GM19468 (cell line): ENCODE results near the gene HSPA12A.

ENCODE experiments used
- ATAC-seq: cut with Tn5 transposase; IDR thresholded peaks from one replicate; pipeline ENCODE4 v1.9.1; 2021; ENCODE audit warnings: mild to moderate bottlenecking, moderate library complexity, moderate number of reproducible peaks; ENCODE audit not compliant: unreplicated experiment; ENCODE audit errors: extremely low read depth

HSPA12A gene

GRCh38 chr10:116671274-116671926, 71.0 kb downstream of the HSPA12A start:
- ATAC-seq = no peak

- no peak for ATAC-seq
Measured at GRCh38 chr10:116670706-116671105, 71.7 kb downstream of the HSPA12A start.

DNA sequence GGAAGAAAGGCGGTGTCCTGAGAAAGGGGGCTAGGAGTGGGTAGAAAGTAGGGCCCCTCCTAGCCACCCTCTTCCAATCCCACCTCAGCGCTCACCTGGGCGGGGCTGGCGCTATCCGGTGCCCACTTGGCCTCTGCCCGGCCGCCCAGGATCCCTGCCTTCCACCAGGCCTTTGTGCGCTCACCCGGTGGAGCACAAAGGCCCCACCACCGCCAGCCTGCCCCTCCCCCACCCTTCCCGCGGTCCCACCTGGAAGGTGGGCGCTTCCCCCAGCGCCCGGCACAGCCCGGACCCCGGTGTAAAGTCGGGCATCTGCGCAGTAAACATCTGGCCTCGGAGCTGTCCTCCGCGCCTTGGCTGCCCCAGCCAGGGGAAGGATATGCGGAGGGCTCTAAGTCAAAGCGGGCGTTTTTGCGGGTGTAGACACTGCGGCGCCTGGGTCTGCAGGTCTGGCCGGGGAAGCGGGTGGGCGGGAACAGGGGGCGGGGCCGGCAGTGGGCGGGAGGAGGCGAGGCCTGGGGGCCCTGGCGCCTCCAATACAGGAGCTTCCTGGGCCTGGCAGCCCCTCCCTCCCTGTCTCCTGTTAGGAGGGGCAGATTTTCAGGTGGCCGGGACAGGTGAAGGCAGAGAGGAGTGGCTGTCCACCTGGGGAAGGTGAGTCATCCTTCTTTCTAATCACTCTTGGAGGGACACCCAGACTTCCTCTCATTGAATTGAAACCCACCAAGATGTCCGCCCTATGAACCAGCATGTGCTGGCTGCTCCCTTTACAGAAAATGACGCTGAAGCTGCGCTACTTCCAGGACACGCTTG, 72.3 kb downstream of the HSPA12A start:
- ATAC-seq = no peak

DNA sequence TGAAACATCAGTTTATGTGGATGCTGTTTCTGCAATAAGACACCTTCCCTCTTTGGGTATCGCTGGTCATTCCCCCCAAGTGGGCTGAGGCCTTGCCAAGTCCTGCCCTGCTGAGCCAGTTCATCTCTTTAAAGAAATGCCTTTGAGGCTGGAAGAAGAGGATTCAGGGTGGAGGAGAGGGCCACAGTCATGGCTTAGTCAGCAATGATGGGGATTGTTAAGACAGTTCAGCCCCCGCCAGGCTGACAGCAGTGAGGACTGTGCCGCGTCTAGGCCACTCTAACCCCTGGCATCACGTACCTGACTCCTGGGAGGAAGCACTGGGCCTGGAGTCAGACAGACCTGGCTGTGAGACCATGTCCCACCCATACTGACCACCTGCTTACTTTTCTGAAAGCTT, 73.3 kb downstream of the HSPA12A start:
- ATAC-seq = no peak

DNA sequence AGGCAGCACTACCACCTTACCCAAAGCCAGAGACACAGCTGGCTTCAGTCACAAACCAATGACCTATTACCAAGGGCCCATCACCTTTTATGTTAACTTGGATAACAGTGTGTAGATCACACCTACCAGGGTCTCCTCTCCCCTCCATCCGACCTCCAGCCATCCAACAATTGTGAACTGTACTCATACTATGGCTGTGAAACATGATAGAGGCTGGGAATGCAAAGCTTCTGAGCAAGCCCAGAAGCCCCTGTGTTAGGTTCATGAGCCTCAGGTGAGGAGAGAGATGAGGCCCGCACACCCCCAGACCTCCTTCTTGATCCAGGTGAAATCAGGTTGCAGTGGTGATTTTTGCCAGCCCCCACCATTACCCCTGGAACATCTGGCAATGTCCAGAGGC, 73.9 kb downstream of the HSPA12A start:
- no peak for ATAC-seq

DNA sequence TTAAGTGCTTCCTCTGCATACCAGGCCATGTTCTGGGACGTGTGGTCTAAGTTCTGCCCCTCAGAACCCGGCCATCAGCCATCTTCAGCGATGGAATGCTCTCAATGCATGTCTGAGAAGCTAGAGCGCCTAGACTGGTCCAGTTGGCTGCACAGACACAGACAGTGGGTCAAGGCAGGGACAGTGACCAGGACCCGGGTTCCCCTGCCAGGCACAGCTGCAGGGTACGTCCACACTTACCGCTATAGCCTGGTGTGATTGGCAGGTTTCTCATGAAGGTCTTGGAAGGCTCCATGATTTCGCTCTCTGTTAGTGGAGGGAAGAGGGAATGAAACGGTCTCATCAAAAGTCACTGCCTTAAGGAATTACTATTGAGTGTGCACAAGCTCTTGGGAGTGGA, 74.3 kb downstream of the HSPA12A start:
- ATAC-seq = no peak

DNA sequence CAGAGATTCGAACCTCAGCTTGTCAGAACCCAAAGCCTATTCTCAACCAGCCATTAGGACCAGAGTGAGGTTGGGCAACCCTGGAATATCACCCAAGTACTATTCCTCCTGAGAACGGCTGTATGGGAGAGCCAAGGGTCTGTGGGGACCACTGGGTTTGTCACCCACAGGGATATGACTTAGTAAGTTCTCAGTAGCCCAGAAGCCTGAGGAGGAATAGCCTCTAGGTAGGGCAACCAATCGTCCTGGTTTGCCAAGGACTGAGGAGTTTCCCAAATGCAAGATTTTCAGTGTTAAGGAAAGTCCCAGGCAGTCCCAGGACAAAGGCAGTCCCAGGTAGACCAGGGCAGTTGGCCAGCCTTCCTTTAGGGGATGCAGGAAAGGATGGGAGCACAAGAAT, 74.9 kb downstream of the HSPA12A start:
- no peak for ATAC-seq

- no peak for ATAC-seq
Measured at GRCh38 chr10:116665541-116666125, 76.7 kb downstream of the HSPA12A start.

- no peak for ATAC-seq
Measured at GRCh38 chr10:116664631-116665030, 77.7 kb downstream of the HSPA12A start.

DNA sequence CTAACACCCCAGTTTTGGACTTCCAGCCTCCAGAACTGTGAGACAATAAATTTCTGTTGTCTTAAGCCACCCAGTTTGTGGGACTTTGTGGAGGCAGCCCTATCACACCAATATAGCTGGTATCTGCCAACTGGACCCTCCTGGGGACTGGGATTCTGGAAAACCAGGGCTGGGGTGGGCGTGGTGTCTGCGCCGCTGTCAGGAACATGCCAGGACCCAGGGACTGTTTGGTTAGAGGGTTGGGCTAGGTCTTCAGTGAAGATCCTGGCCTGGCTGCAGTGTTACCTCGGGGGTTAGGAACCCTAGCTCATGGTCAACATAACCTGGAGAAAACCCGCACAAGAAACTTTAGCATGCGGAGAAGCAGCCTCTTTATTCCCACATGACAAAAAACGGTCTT, 79.0 kb downstream of the HSPA12A start:
- no peak for ATAC-seq

- no peak for ATAC-seq
Measured at GRCh38 chr10:116660860-116661259, 81.5 kb downstream of the HSPA12A start.

DNA sequence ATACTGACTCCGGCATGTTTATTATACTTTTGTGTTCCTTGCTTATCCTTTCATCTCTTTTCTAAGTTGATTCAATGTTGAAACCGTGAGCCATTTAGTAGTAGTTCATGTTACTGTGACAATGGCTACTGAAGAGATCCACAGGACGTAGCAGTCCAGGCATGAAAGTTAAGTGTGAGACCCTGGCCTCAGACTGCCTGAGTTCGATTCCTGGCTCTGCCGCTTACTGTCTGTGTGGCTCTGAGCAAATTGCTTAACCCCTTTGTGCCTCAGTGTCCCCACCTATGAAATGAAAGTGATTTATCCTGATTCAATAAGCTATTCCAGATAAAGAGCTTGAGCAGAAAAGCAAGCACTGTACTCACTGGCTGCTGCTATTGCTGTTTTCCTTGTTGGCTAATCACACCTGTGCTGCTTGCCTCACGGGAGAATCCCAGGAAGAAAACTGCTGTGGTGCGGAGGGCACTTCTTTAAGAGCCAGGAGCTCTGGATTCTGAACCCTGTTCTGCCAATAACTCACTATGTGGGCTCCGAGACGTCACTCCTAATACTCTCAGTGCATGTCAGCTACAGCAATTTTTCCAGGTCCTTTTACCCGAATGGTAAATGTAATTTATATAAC, 83.2 kb downstream of the HSPA12A start:
- no peak for ATAC-seq

GRCh38 chr10:116657863-116658551, 84.4 kb downstream of the HSPA12A start:
- no peak for ATAC-seq

GRCh38 chr10:116656044-116656443, 86.3 kb downstream of the HSPA12A start:
- ATAC-seq = no peak

DNA sequence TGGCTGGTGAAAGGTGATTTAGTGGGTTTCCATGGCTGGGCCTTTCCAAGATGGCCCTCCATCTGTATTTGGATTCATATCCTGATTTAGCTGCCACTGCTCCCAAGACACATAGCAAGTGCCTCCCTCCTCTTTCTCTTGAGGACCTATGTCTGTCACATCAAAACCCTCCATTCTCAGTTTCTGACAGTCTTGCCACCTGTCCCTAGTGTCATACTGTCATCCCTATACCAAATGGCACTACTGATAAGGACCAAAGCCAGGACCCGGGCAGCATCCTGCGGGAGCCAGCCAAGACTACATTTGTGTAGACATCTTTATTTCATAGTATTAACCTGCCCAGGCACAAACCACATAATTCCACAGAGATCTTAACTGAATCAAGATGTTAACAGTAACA, 86.8 kb downstream of the HSPA12A start:
- no peak for ATAC-seq

DNA sequence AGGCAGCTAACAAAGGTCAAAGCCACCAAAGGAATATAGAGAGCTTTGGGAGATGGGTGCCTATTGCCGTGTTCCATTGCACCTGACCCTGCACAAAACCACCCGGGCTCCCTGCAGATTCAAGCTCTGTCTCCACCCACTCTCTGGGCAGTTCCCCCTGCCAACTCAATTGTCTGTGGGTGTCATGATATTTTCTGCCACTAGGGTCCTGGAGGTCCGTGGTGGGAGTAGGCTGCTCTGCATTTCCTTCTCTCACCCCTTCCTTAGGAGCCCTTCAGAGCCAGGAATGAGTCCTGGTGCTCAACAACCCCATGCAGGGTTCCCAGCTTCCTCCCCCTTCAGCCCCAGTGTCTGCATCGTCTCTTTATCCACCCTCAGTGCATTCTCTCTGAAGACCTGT, 87.5 kb downstream of the HSPA12A start:
- ATAC-seq = no peak

DNA sequence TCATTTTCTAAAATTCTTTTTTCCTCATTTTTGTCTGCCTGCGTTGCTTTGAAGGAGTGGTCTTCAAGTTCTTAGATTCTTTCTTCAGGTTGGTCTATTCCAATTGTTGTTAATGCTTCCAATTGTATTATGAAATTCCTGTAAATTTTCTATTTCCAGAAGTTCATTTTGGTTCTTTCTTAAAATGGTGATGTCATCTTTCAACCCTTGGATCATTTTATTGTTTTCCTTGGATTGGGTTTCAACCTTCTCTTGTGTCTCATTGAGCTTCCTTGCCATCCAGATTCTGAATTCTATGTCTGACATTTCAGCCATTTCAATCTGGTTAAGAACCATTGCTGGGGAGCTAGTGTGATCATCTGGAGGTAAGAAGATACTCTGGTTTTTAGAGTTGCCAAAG, 88.5 kb downstream of the HSPA12A start:
- no peak for ATAC-seq

GRCh38 chr10:116648903-116649302, 93.5 kb downstream of the HSPA12A start:
- no peak for ATAC-seq

- no peak for ATAC-seq
Measured at GRCh38 chr10:116646502-116646901, 95.9 kb downstream of the HSPA12A start.

DNA sequence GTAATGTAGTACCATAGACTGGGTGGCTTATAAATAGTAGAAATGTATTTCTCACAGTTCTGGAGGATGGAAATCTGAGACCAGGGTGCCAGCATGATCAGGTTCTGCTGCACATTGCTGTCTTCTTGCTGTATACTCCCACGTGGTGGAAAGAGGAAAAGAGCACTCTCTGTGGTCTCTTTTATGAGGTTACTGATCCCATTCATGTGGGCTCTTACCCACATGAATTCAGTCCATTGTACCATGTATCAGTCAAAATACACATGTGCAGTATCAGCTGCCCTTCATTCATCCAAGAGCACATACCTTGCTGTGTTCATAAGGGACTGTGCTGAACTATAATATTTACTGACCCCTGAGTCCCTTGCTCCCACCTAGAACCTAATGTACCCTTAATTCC, 104.5 kb downstream of the HSPA12A start:
- ATAC-seq = no peak
